NCI-H82 (cell line): ENCODE results near the gene GJB4.
A peak's percentile ranks its signal among the peaks of the same experiment; 100 is the strongest.
"Not testable (repeated sequence)": the region's sequence is repeated elsewhere in the genome, so short reads cannot be mapped to it uniquely, and the experiment has no call there.

ENCODE experiments used
- DNase-seq: peaks from one replicate; lab custom pipeline; 2025; lab: John Stamatoyannopoulos, UW

Gene GJB4

DNA sequence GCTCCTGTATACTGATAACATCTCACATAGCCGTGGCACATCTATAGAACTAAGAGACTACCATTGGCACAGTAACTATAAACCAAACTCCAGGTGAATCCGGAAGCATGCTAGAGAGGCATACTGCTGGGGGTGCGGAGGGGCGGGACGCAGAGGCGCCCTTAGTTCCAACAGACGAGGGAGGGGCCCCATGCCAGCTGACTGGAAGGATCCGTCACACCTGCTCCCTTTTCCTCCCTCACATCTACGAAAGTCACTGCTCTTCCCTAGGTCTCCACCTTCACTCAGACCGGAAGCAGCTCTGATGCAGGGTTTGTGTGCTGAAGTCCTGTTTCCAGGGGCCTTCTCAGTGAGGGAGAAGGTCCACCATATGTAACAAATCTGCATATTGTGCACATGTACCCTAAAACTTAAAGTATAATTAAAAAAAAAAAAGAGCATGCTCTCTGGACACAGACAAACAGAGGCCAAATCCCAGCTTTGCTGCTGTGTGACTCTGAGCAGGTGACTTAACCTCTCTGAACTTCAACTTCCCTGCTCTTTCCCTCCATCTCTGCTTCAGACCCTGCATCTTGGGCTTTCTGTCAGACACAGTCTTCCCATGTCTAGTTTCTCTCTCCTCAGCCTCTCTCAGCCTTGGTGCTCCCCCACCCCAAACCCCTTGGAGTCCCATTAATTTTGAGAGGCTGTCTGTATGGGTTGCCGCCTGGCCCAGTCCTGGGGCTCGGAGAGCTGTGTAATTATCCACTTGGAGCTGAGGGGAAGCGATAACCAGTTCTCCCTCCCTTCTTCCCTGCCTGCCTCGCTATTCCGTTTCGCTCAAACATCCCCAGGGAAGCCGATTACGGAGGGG, 12.5 kb upstream of the GJB4 start:
- peak; percentile 31 for DNase-seq

DNA sequence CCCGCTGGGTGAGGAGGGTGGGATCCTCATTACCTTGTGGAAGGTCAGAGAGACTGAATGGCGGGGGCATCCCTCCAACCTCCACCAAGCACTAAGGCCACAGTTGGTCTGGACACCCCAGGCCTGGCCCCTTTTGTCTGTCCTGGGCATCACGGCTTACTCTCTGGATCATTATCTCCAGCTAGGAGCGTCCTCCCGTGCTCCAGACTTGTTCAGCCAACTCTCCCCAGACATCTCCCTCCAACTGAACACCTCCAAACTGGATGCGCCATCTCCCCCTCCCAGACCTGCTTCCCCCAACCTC, 11.9 kb upstream of the GJB4 start:
- no peak for DNase-seq

DNA sequence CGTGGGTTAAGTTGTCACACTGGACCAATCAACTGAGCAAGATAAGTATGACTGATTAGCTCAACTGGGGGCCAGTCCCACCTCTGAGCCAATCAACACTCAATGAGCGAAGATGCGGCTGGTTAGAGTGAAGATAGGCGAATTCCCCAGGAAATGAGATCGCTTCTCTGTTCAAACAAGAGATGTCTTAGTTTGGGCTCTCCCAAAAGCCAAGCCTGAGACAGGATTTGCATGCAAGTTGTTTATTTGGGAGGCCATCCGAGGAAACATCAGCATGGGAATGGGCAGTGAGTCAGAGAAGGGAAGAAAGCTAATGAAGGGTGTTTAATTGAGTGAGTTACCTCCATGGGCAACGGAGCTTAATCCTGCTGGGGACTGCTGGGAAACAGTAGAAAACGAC, 9.5 kb upstream of the GJB4 start:
- DNase-seq = no peak

DNA sequence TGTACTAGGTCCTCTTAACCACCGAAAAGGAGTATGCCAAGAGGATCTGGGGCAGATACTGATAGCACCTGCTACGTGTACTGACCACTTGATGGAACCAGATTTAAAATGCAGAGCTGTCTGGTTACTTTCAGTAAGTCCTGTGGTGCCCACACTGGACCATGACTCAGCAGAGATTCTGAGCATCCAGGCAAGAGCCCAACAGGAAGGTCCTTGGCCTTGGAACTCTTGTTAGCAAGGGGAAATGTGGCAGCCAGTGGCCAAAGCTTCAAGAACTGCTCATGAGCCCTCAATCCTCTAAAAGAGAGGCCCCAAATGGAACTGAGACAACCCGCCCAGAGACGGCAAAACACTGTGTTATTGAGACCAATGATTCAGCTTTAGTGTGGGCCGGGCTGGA, 8.9 kb upstream of the GJB4 start:
- no peak for DNase-seq

- DNase-seq = no peak
Observed at GRCh38 chr1:34753163-34753562, 6.4 kb upstream of the GJB4 start.

DNA sequence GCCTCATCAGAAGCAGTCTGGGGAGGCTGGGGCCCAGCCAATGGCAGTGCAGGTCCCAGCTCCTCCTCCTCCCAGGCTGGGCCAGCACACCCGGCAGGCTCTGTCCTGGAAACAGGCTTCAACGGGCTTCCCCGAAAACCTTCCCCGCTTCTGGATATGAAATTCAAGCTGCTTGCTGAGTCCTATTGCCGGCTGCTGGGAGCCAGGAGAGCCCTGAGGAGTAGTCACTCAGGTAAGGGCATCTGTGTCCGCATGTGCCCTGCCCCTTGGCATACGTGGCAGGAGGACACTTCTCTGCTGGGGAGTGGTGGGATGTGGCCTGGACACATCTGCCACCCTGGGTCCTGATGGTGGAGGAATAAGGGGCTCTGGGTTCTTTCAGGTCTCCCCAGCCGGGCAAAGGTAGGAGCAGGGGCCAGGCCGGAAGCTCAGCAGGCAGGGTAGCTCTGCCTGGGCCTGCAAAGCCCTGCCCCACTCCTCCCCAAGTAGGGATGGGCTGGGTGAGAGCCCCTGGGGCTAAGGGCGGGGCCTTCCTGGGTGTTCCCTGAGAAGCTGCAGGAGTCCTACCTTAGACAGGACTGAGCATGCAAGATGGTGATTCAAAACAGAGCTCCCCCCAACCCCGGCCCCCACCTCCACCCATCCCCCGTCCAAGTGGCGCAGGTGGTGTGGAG, 4.4 kb upstream of the GJB4 start, which contains the start of gene GJB5:
Gene GJB5, plus strand, starts transcription at position 84 of the 674 bp plus-strand sequence. CDS start 2,284 bp downstream, outside the sequence.
- DNase-seq = no peak

GRCh38 chr1:34755961-34756360, 3.6 kb upstream of the GJB4 start:
- no peak for DNase-seq

- DNase-seq = no peak
Observed at GRCh38 chr1:34757386-34757785, 2.2 kb upstream of the GJB4 start.

DNA sequence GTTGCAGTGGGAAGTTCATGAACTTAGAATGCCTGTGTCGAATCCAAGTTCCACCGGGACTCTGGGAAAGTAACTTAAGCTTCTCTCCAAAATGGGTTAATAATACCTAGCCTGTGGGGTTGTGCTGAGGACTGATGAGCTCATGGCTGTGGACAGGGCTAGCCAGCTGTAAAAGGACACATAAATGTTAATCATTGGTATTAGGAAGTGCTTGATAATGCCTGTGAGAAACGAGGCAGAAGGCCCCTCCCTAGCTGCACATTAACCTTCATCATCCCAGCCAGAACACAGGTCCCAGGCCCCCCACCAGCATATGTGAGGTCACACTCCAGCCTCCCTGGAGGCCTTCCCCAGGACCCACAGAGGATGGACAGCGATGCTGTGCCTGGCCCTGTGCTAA, 789 bp upstream of the GJB4 start:
- DNase-seq = no peak

GRCh38 chr1:34761176-34761761, 1.7 kb downstream of the GJB4 start:
- no peak for DNase-seq

- DNase-seq = no peak
Observed at GRCh38 chr1:34761776-34762307, 2.3 kb downstream of the GJB4 start.

GRCh38 chr1:34762474-34763141, 3.1 kb downstream of the GJB4 start:
- DNase-seq = no peak

DNA sequence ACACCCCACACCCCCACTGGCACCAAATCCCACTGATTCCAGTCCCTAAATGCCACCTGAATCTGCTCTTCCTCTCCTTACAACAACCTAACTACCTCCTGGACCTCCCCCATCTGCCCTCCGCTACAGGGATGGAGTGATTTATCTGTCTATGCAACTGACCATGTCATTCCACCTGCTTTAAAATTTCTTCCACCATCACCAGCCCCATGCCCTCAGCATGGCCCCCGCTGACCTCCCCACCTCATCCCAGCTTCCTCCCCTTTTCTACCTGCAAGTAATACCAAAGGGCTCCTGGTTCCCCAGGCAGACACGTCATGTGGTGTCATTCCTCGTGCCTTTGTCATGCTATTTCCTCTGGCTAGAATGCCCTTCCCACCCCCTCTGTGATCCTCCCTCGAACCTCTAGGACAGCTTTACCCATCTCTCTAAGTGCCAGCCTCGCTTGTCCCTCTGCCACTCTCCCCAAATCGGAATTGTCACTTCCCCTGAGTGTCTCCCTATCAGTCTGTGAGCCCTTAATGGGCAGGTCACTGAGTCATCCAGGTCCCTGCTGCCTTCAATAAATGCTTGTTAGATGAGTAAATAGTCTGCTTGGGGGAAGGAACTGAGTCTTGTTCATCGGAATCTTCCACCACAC, 3.7 kb downstream of the GJB4 start:
- no peak for DNase-seq

DNA sequence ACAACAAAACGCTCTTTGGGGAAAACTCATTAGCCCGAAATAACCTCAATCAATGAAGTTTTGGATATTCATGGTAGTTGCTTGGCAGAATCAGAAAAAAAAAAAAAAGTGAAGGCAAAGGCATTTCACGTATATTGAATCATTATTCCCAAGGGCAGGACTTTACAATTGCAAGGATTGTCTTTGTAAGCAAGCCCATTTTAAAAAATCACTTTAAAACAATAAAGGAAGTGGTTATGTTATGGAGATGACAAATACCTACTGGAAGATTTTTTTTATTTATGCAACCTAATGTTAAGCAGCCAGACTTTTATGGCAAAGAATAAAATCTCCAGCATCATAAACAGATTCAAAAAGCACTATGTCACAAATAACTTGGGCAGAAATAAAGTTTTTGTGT, 9.3 kb downstream of the GJB4 start:
- no peak for DNase-seq

GRCh38 chr1:34770891-34771504, 11.5 kb downstream of the GJB4 start:
- DNase-seq = no peak

DNA sequence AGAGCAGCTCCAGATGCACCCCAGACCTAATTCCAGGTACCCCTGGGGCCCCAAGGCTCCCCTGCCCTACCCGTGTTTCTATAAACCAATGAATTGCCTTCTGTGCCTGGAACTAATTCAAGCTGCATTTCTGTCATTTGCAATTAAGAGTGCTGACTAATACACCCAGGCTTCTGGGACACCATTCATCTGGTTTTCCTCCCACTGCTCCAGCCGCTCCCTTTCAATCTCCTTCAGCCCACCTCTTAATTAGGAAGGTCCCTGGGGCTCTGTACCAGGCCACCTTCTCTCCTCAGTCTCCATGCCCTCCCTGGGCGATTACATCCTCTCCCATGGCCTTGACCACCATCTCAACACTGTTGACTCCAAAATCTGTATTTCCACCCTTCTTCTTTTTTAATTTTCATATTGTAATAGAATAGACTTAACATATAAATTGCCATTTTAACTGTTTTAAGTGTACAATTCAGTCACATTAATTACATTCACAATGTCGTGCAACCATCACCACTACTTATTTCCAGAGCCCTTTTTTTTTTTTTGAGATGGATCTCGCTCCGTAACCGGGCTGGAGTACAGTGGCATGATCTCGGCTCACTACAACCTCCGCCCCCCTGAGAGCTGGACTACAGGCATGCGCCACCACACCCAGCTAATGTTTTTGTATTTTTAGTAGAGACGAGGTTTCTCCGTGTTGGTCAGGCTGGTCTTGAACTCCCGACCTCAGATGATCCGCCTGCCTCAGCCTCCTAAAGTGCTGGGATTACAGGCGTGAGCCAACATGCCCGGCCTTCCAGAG, 12.2 kb downstream of the GJB4 start:
- DNase-seq = no peak

- not testable (repeated sequence) for DNase-seq
Observed at GRCh38 chr1:34773114-34773513, 13.6 kb downstream of the GJB4 start.

GRCh38 chr1:34774957-34775356, 15.4 kb downstream of the GJB4 start:
- DNase-seq = no peak

GRCh38 chr1:34776911-34777310, 17.4 kb downstream of the GJB4 start:
- no peak for DNase-seq

- DNase-seq = no peak
Observed at GRCh38 chr1:34777519-34778321, 18.2 kb downstream of the GJB4 start.
